HG03565 (cell line): Measurements from ENCODE around the gene TRAF3.
"Not testable (repeated sequence)": the region's sequence is repeated elsewhere in the genome, so short reads cannot be mapped to it uniquely, and the experiment has no call there.

Experiments
- ATAC-seq: cut with Tn5 transposase; IDR thresholded peaks from one replicate; pipeline ENCODE4 v1.9.1; 2021; ENCODE audit warnings: mild to moderate bottlenecking, moderate library complexity; ENCODE audit not compliant: unreplicated experiment

The TRAF3 gene

DNA sequence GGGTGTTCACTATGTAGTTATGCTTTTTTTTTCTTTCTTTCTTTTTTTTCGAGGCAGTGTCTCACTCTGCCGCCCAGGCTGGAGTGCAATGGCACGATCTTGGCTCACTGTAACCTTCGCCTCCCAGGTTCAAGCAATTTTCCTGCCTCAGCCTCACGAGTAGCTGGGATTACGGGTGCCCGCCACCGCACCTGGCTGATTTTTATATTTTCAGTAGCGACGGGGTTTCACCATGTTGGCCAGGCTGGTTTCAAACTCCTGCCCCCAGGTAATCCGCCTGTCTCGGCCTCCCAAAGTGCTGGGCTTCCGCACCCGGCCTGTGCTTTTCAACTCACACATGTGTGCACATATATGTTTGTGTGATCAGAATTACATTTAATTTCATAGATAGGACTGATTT, 106.3 kb downstream of the TRAF3 start:
- ATAC-seq: no peak

DNA sequence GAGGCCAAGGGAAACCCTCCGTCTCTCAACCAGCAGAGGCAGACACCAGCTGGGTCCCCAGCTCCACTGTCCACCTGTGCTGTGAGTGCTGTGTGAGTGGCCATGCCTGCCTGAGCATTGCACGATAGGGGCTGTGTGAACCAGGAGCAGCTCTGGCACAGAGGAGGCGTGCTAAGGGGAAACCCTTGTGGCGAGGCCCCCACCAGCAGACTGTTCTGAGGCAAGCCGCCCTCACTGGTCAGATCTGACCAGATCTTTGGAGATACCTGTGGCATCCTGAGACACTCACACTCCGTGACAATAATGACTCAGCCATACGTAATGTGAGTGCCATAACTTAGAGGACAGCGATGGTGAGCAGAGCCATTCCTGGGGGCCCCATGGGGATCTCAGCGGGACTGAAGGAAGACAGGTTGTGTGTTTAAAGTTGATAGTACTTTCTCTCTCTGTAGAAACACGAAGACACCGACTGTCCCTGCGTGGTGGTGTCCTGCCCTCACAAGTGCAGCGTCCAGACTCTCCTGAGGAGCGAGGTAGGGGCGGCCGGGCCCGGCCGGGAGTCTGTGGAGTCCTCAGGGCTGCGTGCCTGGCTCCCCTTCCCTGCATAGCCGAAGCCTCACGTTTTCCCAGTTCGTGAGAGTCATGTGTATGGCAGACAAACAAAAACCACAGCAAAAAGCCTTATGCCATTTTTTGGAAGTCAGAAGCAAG, 108.6 kb downstream of the TRAF3 start:
- no peak for ATAC-seq

DNA sequence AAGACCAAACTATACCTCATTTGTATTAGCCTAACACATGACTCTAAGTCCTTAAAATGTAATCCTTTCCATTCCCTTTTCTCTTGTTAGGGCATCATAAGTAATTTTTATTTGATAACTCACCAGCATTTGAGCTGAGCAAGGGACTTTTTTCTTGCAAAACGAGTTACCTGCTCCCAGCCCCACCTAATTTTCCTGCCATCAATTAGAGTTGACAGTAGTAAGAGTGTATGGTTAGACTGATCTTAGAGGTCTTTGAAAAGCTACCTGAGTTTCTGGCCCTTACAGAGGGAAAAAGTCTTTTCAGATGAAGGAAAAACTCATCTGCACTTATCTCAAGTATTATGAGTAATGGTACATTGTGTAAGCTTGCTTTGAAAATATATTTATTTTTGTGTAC, 111.5 kb downstream of the TRAF3 start:
- ATAC-seq: no peak

DNA sequence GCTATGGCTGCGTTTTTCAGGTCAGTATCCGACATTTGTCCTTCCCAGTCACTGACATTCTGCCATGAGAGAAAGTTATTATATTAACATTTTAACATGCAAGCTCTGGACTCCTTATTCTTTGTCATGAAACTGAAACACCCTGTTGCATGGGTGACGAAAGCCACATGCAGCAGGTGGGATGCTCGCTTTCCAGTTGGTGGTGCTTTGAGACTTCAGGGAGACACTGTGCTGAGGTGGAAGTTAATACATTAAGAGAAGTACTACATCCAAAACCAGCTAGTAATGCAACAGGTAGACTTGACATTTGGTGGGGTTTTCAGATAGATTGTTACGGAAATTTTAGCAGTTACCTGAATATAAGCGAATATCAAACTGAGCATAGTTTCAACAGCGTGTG, 112.4 kb downstream of the TRAF3 start:
- no peak for ATAC-seq

DNA sequence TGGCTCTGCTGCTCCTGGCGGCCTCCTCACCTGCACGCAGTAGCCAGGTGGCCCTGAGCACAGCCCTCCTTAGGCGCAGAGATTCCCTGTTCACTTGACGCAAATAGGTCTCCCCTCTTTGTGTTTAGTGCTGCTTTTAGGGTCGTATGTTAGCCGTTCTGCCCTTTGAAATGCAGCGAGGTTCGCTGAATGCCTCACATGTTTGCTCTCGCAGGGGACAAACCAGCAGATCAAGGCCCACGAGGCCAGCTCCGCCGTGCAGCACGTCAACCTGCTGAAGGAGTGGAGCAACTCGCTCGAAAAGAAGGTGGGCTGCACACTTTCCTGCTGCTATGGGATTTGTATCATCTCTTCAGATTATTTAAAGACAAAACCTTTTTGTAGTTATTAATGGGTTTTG, 113.9 kb downstream of the TRAF3 start:
- ATAC-seq: no peak

DNA sequence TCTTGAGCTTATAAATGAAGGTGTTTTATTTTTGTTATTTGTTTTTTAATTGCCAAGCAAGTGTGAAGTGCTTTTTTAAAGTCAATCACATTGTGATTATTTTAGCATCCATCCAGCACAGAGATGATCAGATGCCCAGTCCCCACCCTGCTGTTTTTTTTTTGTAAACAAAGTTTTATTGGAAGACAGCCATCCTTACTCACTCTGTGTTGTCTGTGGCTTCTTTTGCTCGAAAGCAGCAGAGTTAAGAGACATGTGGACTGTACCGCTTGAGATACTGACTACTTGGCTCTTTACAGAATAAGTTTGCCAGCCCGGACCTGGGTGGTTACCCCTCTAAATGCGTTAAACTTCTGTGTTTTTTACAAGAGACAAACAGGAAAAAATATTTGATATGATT, 114.3 kb downstream of the TRAF3 start:
- no peak for ATAC-seq

DNA sequence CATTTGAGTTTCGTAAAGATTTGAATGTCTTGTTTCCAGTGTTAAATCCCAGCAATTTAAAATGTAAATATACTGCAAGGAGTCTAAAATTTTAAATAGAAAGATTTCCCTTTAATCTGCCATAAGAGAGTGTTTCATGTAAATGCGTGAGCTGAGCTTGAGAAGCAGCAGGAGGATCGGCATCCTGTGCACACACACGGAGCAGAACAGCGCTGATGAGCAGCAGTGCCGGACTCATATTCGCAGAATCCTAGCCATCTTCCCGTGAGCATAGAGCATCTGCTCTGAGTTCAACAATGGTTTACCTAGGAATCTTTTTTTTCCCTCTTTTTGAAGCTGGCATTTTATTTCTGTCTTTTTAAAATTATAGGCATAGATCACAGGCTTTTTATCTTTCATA, 115.4 kb downstream of the TRAF3 start:
- ATAC-seq: no peak

DNA sequence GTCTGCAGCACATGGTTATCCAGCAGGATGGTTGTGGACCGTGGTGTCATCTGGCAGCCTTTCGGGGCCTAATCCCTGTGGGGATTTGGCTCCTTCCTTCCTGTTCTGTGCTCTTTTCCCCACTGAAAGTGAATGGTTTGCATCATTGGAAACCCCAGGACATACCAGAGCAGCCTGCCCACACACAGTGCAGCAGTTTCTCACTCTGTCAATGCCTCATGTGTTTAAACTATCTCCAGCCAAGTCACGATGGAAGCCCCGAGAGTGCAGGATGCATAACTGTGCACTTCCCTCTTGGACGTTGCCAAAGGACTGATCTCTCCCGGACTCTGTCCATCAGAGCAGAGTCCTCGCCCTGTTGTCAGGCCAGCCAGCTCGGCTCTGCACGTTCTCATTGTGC, 116.2 kb downstream of the TRAF3 start:
- no peak for ATAC-seq

DNA sequence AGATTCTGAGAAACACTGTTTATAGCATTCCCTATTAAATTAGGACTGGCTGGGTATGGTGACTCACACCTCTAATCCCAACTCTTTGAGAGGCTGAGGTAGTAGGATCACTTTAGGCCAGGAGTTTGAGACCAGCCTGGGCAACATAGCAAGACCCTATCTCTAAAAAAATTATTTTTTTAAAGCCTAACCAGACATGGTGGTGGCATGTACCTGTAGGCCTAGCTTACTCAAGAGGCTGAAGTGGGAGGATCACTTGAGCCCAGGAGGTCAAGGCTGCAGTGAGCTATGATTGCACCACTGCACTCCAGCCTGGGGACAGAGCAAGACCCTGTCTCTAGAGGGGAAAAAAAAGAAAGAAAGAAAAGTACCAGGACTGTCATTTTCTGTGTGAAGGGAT, 119.5 kb downstream of the TRAF3 start:
- not testable (repeated sequence) for ATAC-seq

DNA sequence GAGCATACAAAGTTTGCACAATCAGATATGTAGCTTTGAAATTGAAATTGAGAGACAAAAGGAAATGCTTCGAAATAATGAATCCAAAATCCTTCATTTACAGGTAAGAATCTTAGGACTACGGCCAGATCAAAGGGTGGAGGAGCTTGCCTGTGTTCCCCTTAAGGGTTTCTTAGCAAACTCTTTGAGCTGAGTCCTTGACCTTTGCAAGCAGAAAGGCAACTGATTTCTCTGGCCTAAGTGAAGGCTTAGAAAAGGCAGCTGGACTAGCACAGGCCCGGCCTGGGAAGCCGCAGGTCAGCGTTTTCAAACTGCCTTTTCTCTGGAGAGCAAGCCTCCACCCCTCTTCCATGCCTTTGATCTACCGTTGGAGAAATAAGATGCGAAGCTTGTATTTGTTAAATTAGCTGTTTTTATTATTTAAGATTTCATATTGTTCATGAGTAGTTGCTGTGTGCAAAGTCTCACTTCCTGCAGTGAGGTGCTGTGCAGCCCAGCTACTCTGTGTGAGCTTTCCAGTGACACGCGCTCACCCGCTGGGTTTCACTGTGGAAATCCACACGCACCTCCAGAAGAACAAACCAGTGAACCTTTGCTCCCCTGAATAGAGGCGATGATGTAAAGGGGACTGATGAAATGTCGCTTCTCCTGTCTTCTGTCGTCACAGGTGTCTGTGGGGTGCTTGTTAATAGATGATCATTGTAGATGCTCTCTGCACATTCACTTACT, 120.2 kb downstream of the TRAF3 start:
- no peak for ATAC-seq

DNA sequence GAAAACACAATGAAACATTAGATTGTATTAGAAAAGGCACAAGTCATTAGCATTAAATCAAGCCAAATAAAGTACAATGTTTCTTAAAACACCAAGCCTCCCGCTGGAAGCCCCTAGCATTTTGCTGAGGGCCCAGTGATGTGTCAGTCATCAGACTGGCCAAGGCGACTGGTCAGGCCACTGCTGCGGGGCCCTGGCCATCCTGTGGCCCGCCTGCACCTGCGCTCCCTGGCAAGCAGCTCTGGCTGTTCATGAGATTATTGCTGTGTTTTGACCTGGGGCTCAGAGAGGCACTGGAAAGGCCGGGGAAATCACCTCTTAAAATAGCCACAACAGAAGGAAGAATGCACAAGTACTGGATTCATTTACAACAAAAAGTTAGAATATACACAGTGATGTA, 121.0 kb downstream of the TRAF3 start:
- ATAC-seq: no peak

DNA sequence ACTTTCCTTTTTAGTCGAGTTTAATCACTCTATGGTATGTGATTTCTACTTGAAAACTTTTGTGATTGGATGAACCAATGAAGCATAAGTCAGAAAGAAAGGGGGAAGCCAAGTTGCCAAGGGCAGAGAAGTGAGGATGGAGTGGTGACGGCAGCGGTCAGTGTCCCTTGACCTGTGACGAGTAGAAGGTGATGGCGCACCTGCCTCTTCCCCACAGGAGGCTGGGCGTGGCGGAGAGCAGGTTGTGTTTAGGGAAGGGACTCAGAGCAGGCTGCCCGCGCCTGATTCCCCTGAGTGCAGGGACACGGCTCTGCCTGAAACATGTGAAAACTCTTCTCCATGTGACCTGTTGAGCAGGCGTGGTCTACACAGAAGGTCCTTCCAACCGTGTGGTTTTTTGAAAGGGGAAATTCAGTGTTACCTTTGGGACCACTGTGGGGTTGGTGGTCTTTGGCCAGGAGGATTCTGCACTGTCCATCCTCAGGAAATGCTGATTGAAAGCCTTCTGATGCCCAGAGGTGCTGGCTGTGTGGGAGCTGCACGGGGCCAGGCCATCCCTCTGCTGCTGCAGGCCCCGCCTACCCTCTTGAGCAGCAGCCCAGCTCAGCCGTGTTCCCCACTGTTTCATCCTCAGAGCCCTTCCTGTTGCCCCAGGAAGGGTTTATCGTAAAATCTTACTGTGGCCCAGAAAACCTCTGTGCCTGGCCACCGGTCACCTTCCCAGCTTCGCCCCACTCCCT, 121.7 kb downstream of the TRAF3 start:
- ATAC-seq: no peak

DNA sequence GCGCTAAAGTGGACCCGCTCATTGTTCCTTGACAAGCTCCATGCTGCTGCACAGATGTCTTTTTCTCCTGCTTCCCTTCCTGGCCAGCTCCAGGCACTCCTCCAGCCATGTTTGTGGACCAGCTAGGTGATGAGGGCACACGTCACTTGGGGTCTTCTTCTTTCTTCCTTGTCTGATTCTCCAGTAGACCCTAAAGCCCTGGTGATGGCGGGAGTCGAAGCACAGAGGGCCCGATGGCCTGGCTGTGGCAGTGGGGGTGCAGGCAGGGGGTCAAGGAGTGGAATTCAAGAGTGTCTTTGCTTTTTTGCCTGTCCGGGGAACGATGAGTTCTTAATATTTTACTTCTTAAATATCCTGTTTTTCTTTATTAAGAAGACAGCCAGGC, 122.3 kb downstream of the TRAF3 start:
- no peak for ATAC-seq

DNA sequence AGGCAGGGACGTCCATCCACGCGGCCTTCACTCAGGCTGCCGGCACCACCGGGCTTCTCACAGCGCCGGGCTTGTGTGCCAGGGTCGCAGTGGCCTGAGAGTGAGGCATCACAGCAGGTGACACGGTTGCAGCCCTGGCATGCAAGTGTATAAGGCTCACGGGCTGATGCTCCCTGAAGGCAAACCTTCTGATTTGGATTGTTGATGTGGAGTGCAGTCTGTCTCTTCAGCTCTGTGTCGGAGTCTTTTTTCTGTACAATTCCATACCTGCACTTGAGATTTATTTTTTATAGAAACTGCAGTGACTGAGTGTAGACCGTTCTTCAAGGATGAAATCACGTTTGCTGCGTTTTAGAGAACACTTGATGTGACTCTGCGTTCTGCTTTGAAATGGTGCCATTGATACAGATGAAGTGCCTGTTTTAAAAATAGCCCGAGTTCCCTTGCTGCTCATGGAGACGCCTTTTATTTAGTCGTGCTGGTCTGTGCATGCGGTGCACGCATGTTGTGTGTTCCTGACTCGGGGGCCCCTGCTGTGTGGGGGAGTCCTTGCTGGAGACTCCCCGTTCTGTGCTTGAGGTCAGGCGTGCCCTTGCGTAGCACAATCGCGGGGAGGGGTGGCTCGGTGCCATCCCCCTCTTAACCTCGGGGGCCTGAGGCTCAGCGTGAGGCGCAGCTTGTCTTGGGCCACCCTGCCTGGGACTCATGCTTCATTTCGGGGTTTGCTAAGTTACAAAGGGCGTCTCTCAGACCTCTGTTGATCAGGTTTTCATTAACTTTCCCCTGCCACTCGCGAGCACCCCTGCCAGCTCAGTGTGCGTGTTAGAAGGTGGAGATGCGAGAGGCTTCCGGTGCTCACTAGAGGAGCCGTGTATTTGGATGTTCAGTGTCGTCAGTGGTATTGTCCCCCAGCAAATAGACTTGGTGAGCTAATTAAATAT, 123.7 kb downstream of the TRAF3 start:
- ATAC-seq: peak; percentile 26

DNA sequence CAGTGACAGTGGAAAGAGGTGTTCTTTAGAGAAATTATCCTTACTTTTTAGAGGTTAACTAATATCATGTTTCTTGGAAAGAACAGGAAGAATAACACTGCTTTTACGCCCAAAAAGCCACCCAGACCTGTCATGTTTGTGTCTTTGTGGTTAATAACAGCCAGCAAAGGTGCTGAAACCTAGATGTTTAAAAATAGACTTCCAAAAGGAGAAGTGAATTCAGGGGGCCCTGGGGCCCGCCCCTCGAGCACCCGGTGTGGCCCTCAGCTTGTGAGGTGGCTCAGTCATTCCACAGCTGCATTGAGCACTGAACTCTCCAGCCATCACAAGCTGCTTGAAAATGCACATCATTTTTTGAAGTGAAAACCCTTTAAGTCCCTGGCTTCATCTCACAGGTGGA, 124.4 kb downstream of the TRAF3 start:
- peak; percentile 66 for ATAC-seq

DNA sequence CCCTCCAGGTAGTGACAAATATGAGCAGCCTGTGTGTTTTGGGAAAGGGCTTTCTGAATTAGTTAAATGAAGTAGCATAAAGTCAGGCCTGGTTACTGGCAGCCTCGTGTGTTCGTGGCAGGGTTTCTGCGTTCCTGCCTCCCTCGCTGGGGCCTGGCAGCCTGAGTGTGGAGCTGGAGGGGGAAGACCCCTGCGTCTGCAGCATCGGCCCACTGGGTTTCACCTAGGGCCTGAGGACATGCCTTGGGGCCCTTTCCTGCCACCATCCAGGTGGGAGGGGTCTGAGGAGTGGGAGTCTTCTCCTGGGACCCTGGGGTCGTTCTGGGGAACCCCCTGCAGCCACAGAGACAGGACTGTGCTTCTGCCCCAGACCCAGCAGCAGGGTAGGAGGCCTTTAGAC, 124.8 kb downstream of the TRAF3 start:
- no peak for ATAC-seq

DNA sequence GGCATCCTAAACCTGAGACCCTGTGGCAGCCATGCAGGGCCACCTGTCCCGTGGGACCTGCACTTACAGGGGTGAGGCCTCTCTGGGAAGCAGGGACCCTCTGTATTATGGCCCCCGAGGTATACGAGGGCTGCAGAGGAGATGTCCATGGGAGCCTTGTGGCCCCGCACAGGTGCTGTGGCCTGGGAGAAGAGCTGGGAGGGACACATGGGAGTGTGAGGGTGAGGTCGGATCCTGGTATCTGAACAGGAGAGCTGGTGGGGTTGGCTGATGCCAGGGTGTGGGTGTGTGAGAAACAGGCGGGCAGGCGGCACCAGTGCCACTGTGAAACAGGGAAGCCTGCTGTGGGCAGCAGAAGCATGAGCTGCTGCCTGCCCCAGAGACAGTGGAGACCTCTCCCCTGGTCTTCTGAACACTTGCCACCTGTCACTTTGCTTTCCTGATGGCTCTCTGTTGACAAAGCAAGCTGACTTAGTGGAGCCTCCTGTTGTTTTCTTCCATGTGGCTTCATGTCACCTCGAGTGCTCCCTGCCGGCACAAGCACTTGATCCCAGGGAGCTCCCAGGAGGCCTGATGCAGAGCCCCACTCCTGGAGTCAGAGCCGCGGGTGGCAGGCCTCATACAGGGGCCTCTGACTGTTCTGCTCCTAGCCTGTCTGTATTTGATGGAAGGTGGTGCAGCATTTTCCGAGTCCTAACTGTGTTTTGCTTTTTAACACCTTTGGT, 125.4 kb downstream of the TRAF3 start:
- ATAC-seq: no peak

DNA sequence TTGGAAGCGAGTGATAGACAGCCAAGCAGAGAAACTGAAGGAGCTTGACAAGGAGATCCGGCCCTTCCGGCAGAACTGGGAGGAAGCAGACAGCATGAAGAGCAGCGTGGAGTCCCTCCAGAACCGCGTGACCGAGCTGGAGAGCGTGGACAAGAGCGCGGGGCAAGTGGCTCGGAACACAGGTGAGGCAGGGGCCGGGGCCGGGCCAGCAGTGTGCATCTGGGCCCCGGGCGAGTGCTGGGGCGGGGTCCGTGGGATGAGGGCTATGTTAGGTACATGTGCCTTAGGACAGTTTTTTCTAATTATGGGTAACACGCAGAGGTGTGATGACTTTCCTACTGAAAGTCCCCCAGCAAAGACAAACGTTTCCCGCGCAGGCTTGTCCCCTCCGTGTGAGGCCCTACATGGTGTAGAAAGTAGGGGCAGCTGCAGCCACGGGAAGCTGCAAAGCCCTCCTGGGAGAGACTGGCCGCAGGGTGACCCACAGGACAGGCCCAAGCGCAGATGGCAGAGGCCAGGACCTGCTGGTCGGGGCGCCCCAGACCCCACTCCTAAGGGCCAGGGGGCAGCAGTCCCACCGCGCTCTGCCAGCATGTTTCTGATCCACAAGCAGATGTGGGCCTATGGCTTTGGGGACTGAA, 126.1 kb downstream of the TRAF3 start:
- ATAC-seq: no peak

DNA sequence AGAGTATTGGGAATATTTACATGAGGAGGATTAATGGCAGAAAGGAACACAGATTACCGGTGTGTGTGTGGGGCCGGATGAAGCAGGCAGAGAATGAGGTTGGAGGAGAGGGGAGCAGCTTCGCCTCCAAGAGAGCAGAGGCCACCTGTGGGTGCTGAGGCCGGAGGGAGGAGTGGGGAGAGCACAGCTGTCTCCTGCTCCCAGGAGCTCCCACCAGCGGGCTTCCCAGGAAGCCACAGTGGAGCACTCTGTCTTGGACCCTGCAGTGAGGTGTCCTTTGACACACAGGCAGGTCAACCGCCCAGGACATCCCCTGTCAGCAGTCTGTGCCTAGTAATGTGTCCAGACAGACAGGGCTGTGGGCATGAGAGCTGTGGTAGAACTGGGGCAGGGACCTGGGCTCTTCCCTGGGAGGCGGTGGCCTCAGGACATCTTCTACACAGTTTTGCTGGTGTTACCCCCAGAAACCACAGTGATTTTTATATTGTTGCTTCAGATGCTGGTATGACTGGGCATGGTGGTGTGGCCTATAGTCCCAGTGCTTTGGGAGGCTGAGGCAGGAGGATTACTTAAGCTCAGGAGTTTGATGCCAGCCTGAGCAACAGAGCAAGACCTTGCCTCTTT, 126.8 kb downstream of the TRAF3 start:
- ATAC-seq: no peak
